Muscle layer of colon (tissue), 2 donors: ENCODE measurements around the gene ZSCAN21.

Experiments
- H3K27ac ChIP-seq: one replicate; pipeline ENCODE4 v1.7.0; 2013; ENCODE audit warnings: low read depth, mild to moderate bottlenecking, low read length, moderate library complexity
- H3K27me3 ChIP-seq, 2 donors: one replicate each; pipeline ENCODE4 v1.7.0; 2013; ENCODE audit warnings: low read length in 2 of 2, mild to moderate bottlenecking in 2 of 2; ENCODE audit not compliant: insufficient read depth in 2 of 2, control insufficient read depth in 1 of 2
- H3K36me3 ChIP-seq: one replicate; pipeline ENCODE4 v1.7.0; 2013; ENCODE audit warnings: mild to moderate bottlenecking, low read length; ENCODE audit not compliant: insufficient read depth
- H3K4me1 ChIP-seq: one replicate; pipeline ENCODE4 v1.7.0; 2013; ENCODE audit warnings: mild to moderate bottlenecking, low read length; ENCODE audit not compliant: insufficient read depth
- H3K4me3 ChIP-seq, 2 donors: one replicate each; pipeline ENCODE4 v1.7.0; 2013; ENCODE audit warnings: low read length in 2 of 2, low read depth in 1 of 2, mild to moderate bottlenecking in 1 of 2, moderate library complexity in 1 of 2
- H3K9ac ChIP-seq: one replicate; pipeline ENCODE4 v1.7.0; 2013; ENCODE audit warnings: low read length
- H3K9me3 ChIP-seq: one replicate; pipeline ENCODE4 v1.7.0; 2013; ENCODE audit warnings: mild to moderate bottlenecking, low read length
- donor health status: abdominal sarcoma.
- donor health status: Adenocarcinoma of cecum.

The ZSCAN21 gene

GRCh38 chr7:100102950-100103840 is 53.6 kb downstream of the ZSCAN21 start:
- Histone ChIP-seq H3K4me1 (peaks cover 20% of the 10 kb centered on the region), H3K27me3 (no peaks in the 10 kb centered on the region), H3K9ac (no peak overlapping the region), H3K9me3 (no peaks in the 10 kb centered on the region), H3K4me3 (no peak overlapping the region), H3K36me3 (peaks cover 57% of the 10 kb centered on the region), H3K27ac (no peak overlapping the region)

- no peaks in the 10 kb centered on the region for H3K27me3 ChIP-seq
- H3K27ac ChIP-seq: no peak overlapping the region
- H3K9me3 ChIP-seq: no peaks in the 10 kb centered on the region
- H3K36me3 ChIP-seq: peaks cover 51% of the 10 kb centered on the region
- peaks cover 7% of the 10 kb centered on the region for H3K4me1 ChIP-seq
- H3K9ac ChIP-seq: no peak overlapping the region
- no peak overlapping the region for H3K4me3 ChIP-seq
These were observed 56.0 kb downstream of the ZSCAN21 start for GRCh38 chr7:100105534-100105933.

- Histone ChIP-seq H3K9me3 (no peaks in the 10 kb centered on the region), H3K9ac (no peak overlapping the region), H3K27me3 (no peaks in the 10 kb centered on the region), H3K4me3 (no peak overlapping the region), H3K27ac (no peak overlapping the region), H3K4me1 (peaks cover 7% of the 10 kb centered on the region), H3K36me3 (peaks cover 61% of the 10 kb centered on the region)
These were observed 57.1 kb downstream of the ZSCAN21 start for GRCh38 chr7:100106633-100107032.

GRCh38 chr7:100107125-100107737 is 57.7 kb downstream of the ZSCAN21 start:
- H3K27me3 ChIP-seq: no peaks in the 10 kb centered on the region
- peaks cover 63% of the 10 kb centered on the region for H3K36me3 ChIP-seq
- H3K4me3 ChIP-seq: no peak overlapping the region

GRCh38 chr7:100107890-100108289 is 58.3 kb downstream of the ZSCAN21 start:
- no peaks in the 10 kb centered on the region for H3K27me3 ChIP-seq
- no peak overlapping the region for H3K9ac ChIP-seq
- H3K36me3 ChIP-seq: peaks cover 64% of the 10 kb centered on the region
- H3K27ac ChIP-seq: no peak overlapping the region
- H3K4me1 ChIP-seq: no peaks in the 10 kb centered on the region
- H3K9me3 ChIP-seq: no peaks in the 10 kb centered on the region
- H3K4me3 ChIP-seq: no peak overlapping the region

More at GRCh38 chr7:100107125-100107737, 57.7 kb downstream of the ZSCAN21 start:
- no peak overlapping the region for H3K27ac ChIP-seq
- H3K4me1 ChIP-seq: peaks cover 6% of the 10 kb centered on the region
- no peak overlapping the region for H3K9ac ChIP-seq
- H3K9me3 ChIP-seq: no peaks in the 10 kb centered on the region

GRCh38 chr7:100109521-100110163 is 60.1 kb downstream of the ZSCAN21 start:
- no peak overlapping the region for H3K4me3 ChIP-seq
- H3K9me3 ChIP-seq: no peaks in the 10 kb centered on the region
- H3K9ac ChIP-seq: no peak overlapping the region
- H3K27me3 ChIP-seq: no peaks in the 10 kb centered on the region
- H3K4me1 ChIP-seq: no peaks in the 10 kb centered on the region
- no peak overlapping the region for H3K27ac ChIP-seq
- peaks cover 64% of the 10 kb centered on the region for H3K36me3 ChIP-seq

GRCh38 chr7:100111156-100111555 is 61.6 kb downstream of the ZSCAN21 start:
- H3K9me3 ChIP-seq: no peaks in the 10 kb centered on the region
- H3K4me1 ChIP-seq: no peaks in the 10 kb centered on the region
- H3K36me3 ChIP-seq: peaks cover 58% of the 10 kb centered on the region
- H3K9ac ChIP-seq: no peak overlapping the region
- H3K4me3 ChIP-seq: no peak overlapping the region
- H3K27me3 ChIP-seq: no peaks in the 10 kb centered on the region
- no peak overlapping the region for H3K27ac ChIP-seq

GRCh38 chr7:100111914-100112313 is 62.3 kb downstream of the ZSCAN21 start:
- H3K27ac ChIP-seq: no peak overlapping the region
- no peak overlapping the region for H3K9ac ChIP-seq
- no peaks in the 10 kb centered on the region for H3K9me3 ChIP-seq
- H3K27me3 ChIP-seq: no peaks in the 10 kb centered on the region
- no peak overlapping the region for H3K4me3 ChIP-seq
- peaks cover 53% of the 10 kb centered on the region for H3K36me3 ChIP-seq
- no peaks in the 10 kb centered on the region for H3K4me1 ChIP-seq
